Activated CD4-positive, alpha-beta T cell treated with anti-CD3 and anti-CD28 coated beads, Interleukin-10, Interleukin-2, amounts not matched to agents 100 ng/mL and 50 ng/mL, durations not matched to agents 16 hours and 8 hours (primary cell): ENCODE results near the gene NELFCD.
"Not testable (repeated sequence)": the region's sequence is repeated elsewhere in the genome, so short reads cannot be mapped to it uniquely, and the experiment has no call there.

Source experiments
- DNase-seq: peaks from one replicate; pipeline ENCODE4 v3.0.0-alpha.2; 2020

Gene NELFCD

GRCh38 chr20:58980711-58981627 is at the start of gene NELFCD:
NELFCD (plus strand) TSS chr20:58981256; CDS start chr20:58981310, 54 bp downstream.
- DNase-seq = peak; percentile 93

GRCh38 chr20:58932170-58932569 is 48.9 kb upstream of the NELFCD start:
- DNase-seq = no peak

- no peak for DNase-seq
These were observed 43.0 kb upstream of the NELFCD start for GRCh38 chr20:58938078-58938477.

GRCh38 chr20:58938541-58938940 is 42.5 kb upstream of the NELFCD start:
- no peak for DNase-seq

GRCh38 chr20:58941471-58941870 is 39.6 kb upstream of the NELFCD start:
- no peak for DNase-seq

- DNase-seq = no peak
These were observed 38.5 kb upstream of the NELFCD start for GRCh38 chr20:58942549-58942948.

- no peak for DNase-seq
These were observed 36.4 kb upstream of the NELFCD start for GRCh38 chr20:58944610-58945009.

GRCh38 chr20:58945965-58946631 is 35.0 kb upstream of the NELFCD start:
- DNase-seq = no peak

GRCh38 chr20:58947797-58948388 is 33.2 kb upstream of the NELFCD start:
- not testable (repeated sequence) for DNase-seq

GRCh38 chr20:58950603-58951002 is 30.5 kb upstream of the NELFCD start:
- DNase-seq = no peak

GRCh38 chr20:58953050-58953449 is 28.0 kb upstream of the NELFCD start:
- DNase-seq = no peak

- no peak for DNase-seq
These were observed 25.0 kb upstream of the NELFCD start for GRCh38 chr20:58956078-58956477.

GRCh38 chr20:58959652-58960051 is 21.4 kb upstream of the NELFCD start:
- DNase-seq = no peak

- DNase-seq = no peak
These were observed 17.9 kb upstream of the NELFCD start for GRCh38 chr20:58963060-58963584.

- DNase-seq = not testable (repeated sequence)
These were observed 17.1 kb upstream of the NELFCD start for GRCh38 chr20:58963922-58964321.

- no peak for DNase-seq
These were observed 15.6 kb upstream of the NELFCD start for GRCh38 chr20:58965270-58966064.

GRCh38 chr20:58967652-58968429 is 13.2 kb upstream of the NELFCD start:
- no peak for DNase-seq

- no peak for DNase-seq
These were observed 11.6 kb upstream of the NELFCD start for GRCh38 chr20:58969439-58969838.

- DNase-seq = no peak
These were observed 10.9 kb upstream of the NELFCD start for GRCh38 chr20:58970146-58970545.

GRCh38 chr20:58971429-58971828 is 9.6 kb upstream of the NELFCD start:
- no peak for DNase-seq

GRCh38 chr20:58973179-58973578 is 7.9 kb upstream of the NELFCD start:
- no peak for DNase-seq

- no peak for DNase-seq
These were observed 7.2 kb upstream of the NELFCD start for GRCh38 chr20:58973866-58974265.
